CD4-positive, alpha-beta memory T cell (primary cell): ENCODE results near the gene NDEL1. TPM values are rescaled to one million over a fixed set of nuclear protein-coding genes. Genes with fewer than 3 reads are reported as not detected.

Experiments used
- CTCF ChIA-PET: fragments of 350-600 bp; sonication (Branson Sonifier 250); formaldehyde crosslinking; loops from one replicate; lab custom pipeline; 2021; ENCODE audit warnings: inconsistent platforms; ENCODE audit not compliant: partially characterized antibody; lab: Charles Lee
- POLR2A ChIA-PET: fragments of 350-600 bp; sonication (Branson Sonifier 250); formaldehyde crosslinking; loops from one replicate; lab custom pipeline; 2021; ENCODE audit not compliant: partially characterized antibody; lab: Charles Lee
- DNase-seq, 5 donors: peaks; one replicate each; pipeline versions ENCODE4 v3.0.0 to v3.0.0-alpha.2; 2020 to 2022; ENCODE audit warnings: mixed read lengths in 1 of 5
- H3K27ac ChIP-seq: one replicate; pipeline ENCODE4 v1.7.0; 2013; ENCODE audit warnings: low read depth, low read length
- H3K27me3 ChIP-seq: 2 replicates; pipeline ENCODE4 v1.7.0; 2013; ENCODE audit warnings: mild to moderate bottlenecking, low read length, moderate library complexity; ENCODE audit not compliant: insufficient read depth
- H3K36me3 ChIP-seq: 2 replicates; pipeline ENCODE4 v1.7.0; 2013; ENCODE audit warnings: mild to moderate bottlenecking, low read length, moderate library complexity; ENCODE audit not compliant: insufficient read depth
- H3K4me1 ChIP-seq: 2 replicates; pipeline ENCODE4 v1.7.0; 2013; ENCODE audit warnings: mild to moderate bottlenecking, low read length, moderate library complexity; ENCODE audit not compliant: insufficient read depth
- H3K4me3 ChIP-seq, 2 donors: one replicate each; pipeline ENCODE4 v1.7.0; 2013; ENCODE audit warnings: low read length in 2 of 2, mild to moderate bottlenecking in 1 of 2
- H3K9me3 ChIP-seq, 2 donors: one replicate each; pipeline ENCODE4 v1.7.0; 2013; ENCODE audit warnings: low read length in 2 of 2, control low read depth in 1 of 2; ENCODE audit not compliant: control insufficient read depth in 1 of 2
- H3K27ac Mint-ChIP-seq, 7 donors: one replicate each; pipeline ENCODE4 v1.8.0; 2020 to 2021; ENCODE audit warnings: mixed read lengths in 7 of 7, mild to moderate bottlenecking in 6 of 7, inconsistent platforms in 3 of 7, moderate library complexity in 3 of 7
- H3K27me3 Mint-ChIP-seq, 2 donors: one replicate each; pipeline ENCODE4 v1.8.0; 2020 to 2021; ENCODE audit warnings: mixed read lengths in 2 of 2
- H3K36me3 Mint-ChIP-seq, 2 donors: one replicate each; pipeline ENCODE4 v1.8.0; 2020 to 2021; ENCODE audit warnings: mixed read lengths in 2 of 2, inconsistent platforms in 1 of 2, mild to moderate bottlenecking in 1 of 2
- H3K4me1 Mint-ChIP-seq, 4 donors: one replicate each; pipeline ENCODE4 v1.8.0; 2020 to 2021; ENCODE audit warnings: mixed read lengths in 4 of 4, mild to moderate bottlenecking in 1 of 4
- H3K4me3 Mint-ChIP-seq, 8 donors: one replicate each; pipeline ENCODE4 v1.8.0; 2020 to 2021; ENCODE audit warnings: mixed read lengths in 8 of 8, mild to moderate bottlenecking in 7 of 8, moderate library complexity in 6 of 8, inconsistent platforms in 3 of 8
- H3K9me3 Mint-ChIP-seq, 8 donors: one replicate each; pipeline ENCODE4 v1.8.0; 2020 to 2021; ENCODE audit warnings: mixed read lengths in 8 of 8, mild to moderate bottlenecking in 5 of 8, inconsistent platforms in 3 of 8, moderate library complexity in 1 of 8
- intact Hi-C: fragments of 100-400 bp; cut with micrococcal nuclease; formaldehyde crosslinking; loops from one replicate; pipeline ENCODE4 v1.15.1; 2023
- polyA plus RNA-seq, 2 donors: library from polyadenylated mRNA; unstranded; fragments of 300-500 nt; fragmentation: Illumina TruSeq; gene quantifications; one replicate each; pipeline ENCODE4 v1.2.3, GENCODE V29; 2021
- total RNA-seq, 2 experiments: library from RNA; stranded (reverse); gene quantifications; one replicate each; pipeline ENCODE4 v1.2.3, GENCODE V29; 2021

The NDEL1 gene
- total and polyA plus RNA-seq, 4 experiments from 2014 or later = 52.9 to 120 (median 90.9) TPM

DNA sequence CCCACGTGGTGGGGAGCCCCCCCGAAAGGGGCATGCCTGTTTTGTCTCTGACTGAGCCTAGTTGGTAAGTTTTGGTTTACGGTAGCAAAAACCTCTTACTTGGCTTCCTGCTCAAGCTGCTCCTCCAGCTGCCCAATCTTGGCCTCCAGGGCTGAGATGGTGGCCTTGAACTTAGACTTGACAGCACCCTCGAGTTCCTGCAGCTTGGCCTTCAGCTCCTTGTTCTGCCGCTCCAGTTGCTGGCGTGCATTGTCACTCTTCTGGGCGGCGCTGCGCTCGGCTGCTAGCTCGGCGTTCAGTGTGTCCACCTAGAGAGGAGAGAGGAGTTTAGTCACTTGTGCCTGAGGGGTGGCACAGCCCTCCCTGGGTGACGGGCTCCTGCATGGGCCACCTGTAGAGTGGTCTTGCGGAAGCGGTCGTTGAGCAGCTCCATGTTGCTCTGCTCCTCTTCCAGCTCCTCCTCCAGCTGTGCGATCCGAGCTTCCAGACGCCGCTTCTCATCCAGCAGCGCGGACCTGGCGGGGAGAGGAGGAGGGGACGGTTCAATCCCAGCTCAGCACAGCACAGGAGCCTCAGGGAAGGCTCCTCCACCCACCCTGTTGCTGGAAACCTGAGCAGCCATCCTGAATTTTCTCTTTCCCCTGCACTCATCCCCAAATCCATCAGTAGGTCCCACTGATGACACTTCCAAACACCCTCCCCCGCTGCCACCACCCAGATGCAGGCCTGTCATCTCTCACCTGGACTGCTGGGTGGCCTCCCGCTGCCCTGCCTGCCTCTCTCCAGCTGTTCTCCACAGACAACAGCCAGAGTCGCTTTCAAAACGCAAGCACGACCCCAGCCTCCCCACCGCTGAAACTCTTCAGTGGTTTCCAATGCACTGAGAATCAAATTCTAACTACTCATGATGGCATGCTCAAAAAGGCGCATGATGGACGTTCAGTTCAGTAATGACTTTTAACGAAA is 44.6 kb downstream of the NDEL1 start:
- Histone ChIP-seq H3K27ac (no peak overlapping the region), H3K4me1 (no peaks in the 10 kb centered on the region), H3K4me3 (no peak overlapping the region), H3K36me3 (peaks cover 11% of the 10 kb centered on the region), H3K27me3 (no peaks in the 10 kb centered on the region), H3K9me3 (no peaks in the 10 kb centered on the region)
- H3K9me3 Mint-ChIP-seq = peaks cover 3 to 22% (median 16%) of the 10 kb centered on the region in 8 donors
- peaks cover 59 to 65% of the 10 kb centered on the region in 2 donors for H3K36me3 Mint-ChIP-seq
- no peak for DNase-seq
- H3K27ac Mint-ChIP-seq = no peak overlapping the region
- intact Hi-C loops = no loop called here
- no peak overlapping the region for H3K4me3 Mint-ChIP-seq
- ChIA-PET POLR2A (no interaction called here), CTCF (interaction anchor here (1.2 kb wide), 1 partner anchor 70 kb away, joined by 3 read pairs; no protein-coding TSS in a partner anchor)
- H3K27me3 Mint-ChIP-seq = no peaks in the 10 kb centered on the region
- H3K4me1 Mint-ChIP-seq = peaks cover 0 to 1% (median 0%) of the 10 kb centered on the region in 4 donors

DNA sequence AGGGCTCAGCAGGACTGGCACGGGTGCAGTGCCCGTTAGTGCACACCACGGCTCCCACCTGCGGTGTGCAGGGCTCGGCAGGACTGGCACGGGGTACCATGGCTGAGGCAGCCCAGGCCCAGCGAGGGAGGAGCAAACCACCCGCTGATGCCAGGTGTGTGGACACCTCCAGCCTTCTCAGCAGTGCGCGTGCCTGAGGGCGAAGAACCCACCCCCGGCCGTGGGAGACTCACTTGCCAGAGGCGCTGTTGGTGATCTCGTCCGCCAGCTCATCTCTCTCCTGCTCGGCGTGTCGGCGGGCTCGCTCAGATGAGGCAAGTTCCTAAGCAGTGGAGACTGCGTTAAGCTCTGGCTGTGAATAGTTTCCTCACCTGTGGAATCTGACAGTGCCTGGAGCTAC is 45.4 kb downstream of the NDEL1 start:
- intact Hi-C loops = no loop called here
- no peaks in the 10 kb centered on the region for H3K27me3 ChIP-seq
- H3K27me3 Mint-ChIP-seq = no peaks in the 10 kb centered on the region
- no peak overlapping the region for H3K27ac Mint-ChIP-seq
- H3K27ac ChIP-seq = no peak overlapping the region
- peaks cover 3 to 22% (median 16%) of the 10 kb centered on the region in 8 donors for H3K9me3 Mint-ChIP-seq
- H3K36me3 ChIP-seq = peaks cover 3% of the 10 kb centered on the region
- peaks cover 0 to 1% (median 0%) of the 10 kb centered on the region in 4 donors for H3K4me1 Mint-ChIP-seq
- ChIA-PET POLR2A (no interaction called here), CTCF (no interaction called here)
- no peak overlapping the region for H3K4me3 ChIP-seq
- H3K4me1 ChIP-seq = no peaks in the 10 kb centered on the region
- H3K4me3 Mint-ChIP-seq = no peak overlapping the region
- H3K9me3 ChIP-seq = no peaks in the 10 kb centered on the region
- peaks cover 57% of the 10 kb centered on the region in 2 donors for H3K36me3 Mint-ChIP-seq
- no peak for DNase-seq

DNA sequence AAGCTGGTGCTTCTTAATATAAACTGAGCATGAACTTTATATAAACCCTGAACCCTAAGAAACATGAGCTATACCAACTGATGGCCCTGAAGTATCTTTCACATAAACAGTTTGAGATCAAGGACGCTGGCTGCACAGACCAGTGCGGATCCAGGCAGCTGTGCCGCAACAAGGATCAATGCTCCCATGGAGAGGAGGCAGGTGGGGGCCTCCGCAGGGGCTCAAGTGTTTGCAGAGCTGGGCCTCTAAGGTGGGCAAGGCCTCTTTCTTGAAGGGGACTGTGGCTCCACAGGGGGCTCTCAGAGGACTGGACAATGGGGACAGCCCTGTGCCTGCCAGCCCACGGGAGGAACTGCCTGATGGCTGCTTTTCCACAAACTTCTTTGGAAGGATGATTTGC is 46.0 kb downstream of the NDEL1 start:
- no peaks in the 10 kb centered on the region for H3K27me3 Mint-ChIP-seq
- intact Hi-C loops = no loop called here
- CTCF ChIA-PET = no interaction called here

DNA sequence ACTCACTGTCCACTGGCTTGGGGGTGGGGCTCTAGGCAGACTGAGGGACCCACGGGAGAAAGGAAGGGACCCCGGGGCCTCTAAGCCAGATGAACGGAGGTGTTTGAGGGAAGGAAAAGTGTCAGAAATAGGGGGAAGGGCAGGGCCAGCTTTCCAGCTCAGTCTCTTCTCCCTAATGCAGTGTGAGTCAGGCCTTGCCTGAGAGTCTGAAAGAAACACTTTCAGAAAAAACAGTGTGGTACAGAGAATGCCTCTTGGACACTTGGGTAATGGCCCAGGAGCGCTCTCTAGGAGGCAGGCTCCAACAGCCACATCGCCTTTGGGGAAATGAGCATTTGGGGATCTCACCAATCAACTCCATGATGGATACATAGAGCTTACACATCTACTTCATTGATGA is 46.9 kb downstream of the NDEL1 start:
- Mint-ChIP-seq H3K36me3 (peaks cover 48 to 62% of the 10 kb centered on the region in 2 donors), H3K4me3 (no peak overlapping the region), H3K9me3 (peaks cover 3 to 22% (median 16%) of the 10 kb centered on the region in 8 donors), H3K4me1 (peaks cover 0 to 1% (median 0%) of the 10 kb centered on the region in 4 donors), H3K27ac (peak overlapping the region in 2 of 7 donors; percentile 36 to 44), H3K27me3 (no peaks in the 10 kb centered on the region)
- Histone ChIP-seq H3K27me3 (no peaks in the 10 kb centered on the region), H3K4me1 (no peaks in the 10 kb centered on the region), H3K4me3 (no peak overlapping the region), H3K9me3 (no peaks in the 10 kb centered on the region), H3K27ac (no peak overlapping the region), H3K36me3 (no peaks in the 10 kb centered on the region)
- POLR2A ChIA-PET = no interaction called here
- no peak for DNase-seq
- intact Hi-C loops = no loop called here
- CTCF ChIA-PET = no interaction called here

More for the DNA sequence above, 46.0 kb downstream of the NDEL1 start:
- Mint-ChIP-seq H3K36me3 (peaks cover 51 to 56% of the 10 kb centered on the region in 2 donors), H3K4me3 (no peak overlapping the region), H3K27ac (no peak overlapping the region), H3K4me1 (peaks cover 0 to 1% (median 0%) of the 10 kb centered on the region in 4 donors), H3K9me3 (peaks cover 3 to 22% (median 16%) of the 10 kb centered on the region in 8 donors)
- POLR2A ChIA-PET = no interaction called here
- Histone ChIP-seq H3K36me3 (no peaks in the 10 kb centered on the region), H3K4me1 (no peaks in the 10 kb centered on the region), H3K27ac (no peak overlapping the region), H3K9me3 (no peaks in the 10 kb centered on the region), H3K4me3 (no peak overlapping the region), H3K27me3 (no peaks in the 10 kb centered on the region)
- no peak for DNase-seq

DNA sequence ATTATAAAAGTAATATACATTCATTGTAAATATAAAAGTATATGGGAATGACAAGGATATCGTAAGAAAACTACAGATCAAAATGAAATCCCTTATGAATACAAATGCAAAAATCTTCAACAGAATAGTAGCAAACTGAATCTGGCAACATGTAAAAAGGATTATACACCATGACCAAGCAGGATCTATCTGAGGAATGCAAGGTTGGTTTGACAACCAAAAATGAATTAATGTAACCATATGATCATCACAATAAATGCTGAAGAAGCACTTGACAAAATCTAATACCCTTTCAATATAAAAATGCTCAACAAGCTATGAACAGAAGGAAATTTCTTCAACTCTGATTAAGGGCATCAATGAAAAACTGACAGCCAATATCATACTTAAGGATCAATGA is 48.8 kb downstream of the NDEL1 start:
- H3K4me1 Mint-ChIP-seq = no peaks in the 10 kb centered on the region
- ChIA-PET POLR2A (no interaction called here), CTCF (no interaction called here)
- H3K27ac ChIP-seq = no peak overlapping the region
- no peak overlapping the region for H3K4me3 ChIP-seq
- no peaks in the 10 kb centered on the region for H3K27me3 Mint-ChIP-seq
- no peaks in the 10 kb centered on the region for H3K4me1 ChIP-seq
- H3K9me3 ChIP-seq = no peaks in the 10 kb centered on the region
- H3K36me3 ChIP-seq = no peaks in the 10 kb centered on the region
- peaks cover 3 to 22% (median 16%) of the 10 kb centered on the region in 8 donors for H3K9me3 Mint-ChIP-seq
- no peaks in the 10 kb centered on the region for H3K27me3 ChIP-seq
- DNase-seq = no peak
- intact Hi-C loops = no loop called here
- peaks cover 36 to 53% of the 10 kb centered on the region in 2 donors for H3K36me3 Mint-ChIP-seq
- H3K27ac Mint-ChIP-seq = no peak overlapping the region
- no peak overlapping the region for H3K4me3 Mint-ChIP-seq

DNA sequence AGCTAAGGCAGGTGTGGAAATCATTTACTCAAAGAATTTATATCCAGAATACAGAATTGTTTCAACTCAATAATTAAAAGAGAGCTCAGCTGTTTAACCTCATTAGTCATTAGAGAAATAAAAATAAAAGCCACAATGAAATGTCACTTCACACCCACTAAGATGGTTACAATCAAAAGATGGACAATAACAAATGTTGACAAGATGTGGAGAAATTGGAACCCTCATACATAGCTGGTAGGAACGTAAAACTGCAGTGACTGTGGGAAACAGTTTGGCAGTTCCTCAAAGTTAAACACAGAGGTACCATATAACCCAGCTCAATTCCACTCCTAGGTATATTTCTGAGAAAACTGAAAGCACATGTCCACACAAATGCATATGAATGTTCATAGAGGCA is 49.8 kb downstream of the NDEL1 start:
- intact Hi-C loops = no loop called here
- H3K4me1 Mint-ChIP-seq = no peaks in the 10 kb centered on the region

DNA sequence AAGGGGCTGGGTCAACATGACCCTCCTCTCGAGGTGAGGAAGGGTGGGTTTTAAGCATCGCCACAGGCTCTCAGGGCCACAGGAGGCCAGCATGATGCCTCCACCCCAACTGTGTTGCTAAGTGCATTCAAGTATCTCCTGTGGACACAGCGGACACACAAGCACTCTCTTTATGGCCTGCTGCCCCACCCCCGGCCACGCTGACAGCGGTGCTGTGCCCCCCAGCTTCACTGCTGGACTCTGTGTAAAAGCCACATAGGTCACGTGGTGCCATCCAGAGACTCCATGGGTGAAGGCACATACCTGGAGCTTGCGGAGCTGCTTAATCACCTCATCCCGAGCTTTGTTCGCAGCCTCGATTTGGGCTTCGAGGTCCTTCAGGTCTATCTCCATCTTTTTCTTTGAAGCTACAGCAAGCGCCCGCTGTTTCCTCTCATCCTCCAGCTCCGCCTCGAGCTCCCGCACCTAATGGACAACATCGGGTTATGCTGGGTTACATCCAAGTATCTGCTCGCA is 51.5 kb downstream of the NDEL1 start:
- H3K36me3 Mint-ChIP-seq = peaks cover 26 to 49% of the 10 kb centered on the region in 2 donors
- H3K4me1 Mint-ChIP-seq = no peaks in the 10 kb centered on the region
- H3K27me3 ChIP-seq = no peaks in the 10 kb centered on the region
- H3K36me3 ChIP-seq = no peaks in the 10 kb centered on the region
- no peaks in the 10 kb centered on the region for H3K4me1 ChIP-seq
- no peaks in the 10 kb centered on the region for H3K9me3 ChIP-seq
- no peaks in the 10 kb centered on the region for H3K27me3 Mint-ChIP-seq
- POLR2A ChIA-PET = interaction anchor here (1.2 kb wide), 1 partner anchor 11 kb away, joined by 3 read pairs; no protein-coding TSS in a partner anchor
- H3K9me3 Mint-ChIP-seq = peaks cover 3 to 23% (median 16%) of the 10 kb centered on the region in 8 donors
- no peak overlapping the region for H3K4me3 Mint-ChIP-seq
- intact Hi-C loops = no loop called here
- CTCF ChIA-PET = interaction anchor here (0.5 to 1.4 kb wide), 2 partner anchors 10 to 681 kb away, joined by 3 read pairs; no protein-coding TSS in a partner anchor
- peak overlapping the region in 1 of 7 donors; percentile 20 for H3K27ac Mint-ChIP-seq
- no peak for DNase-seq
- no peak overlapping the region for H3K27ac ChIP-seq
- no peak overlapping the region for H3K4me3 ChIP-seq

More for the DNA sequence above, 49.8 kb downstream of the NDEL1 start:
- Histone ChIP-seq H3K4me1 (no peaks in the 10 kb centered on the region), H3K36me3 (no peaks in the 10 kb centered on the region), H3K9me3 (no peaks in the 10 kb centered on the region), H3K27me3 (no peaks in the 10 kb centered on the region), H3K4me3 (no peak overlapping the region), H3K27ac (no peak overlapping the region)
- CTCF ChIA-PET = interaction anchor here (1.5 kb wide), 1 partner anchor 10 kb away, joined by 5 read pairs; no protein-coding TSS in a partner anchor
- Mint-ChIP-seq H3K9me3 (peaks cover 3 to 22% (median 16%) of the 10 kb centered on the region in 8 donors), H3K27me3 (no peaks in the 10 kb centered on the region), H3K36me3 (peaks cover 29 to 52% of the 10 kb centered on the region in 2 donors), H3K4me3 (no peak overlapping the region), H3K27ac (no peak overlapping the region)
- POLR2A ChIA-PET = no interaction called here
- no peak for DNase-seq
